Measurements from ENCODE around the gene TSGA10IP.

Gene TSGA10IP

DNA sequence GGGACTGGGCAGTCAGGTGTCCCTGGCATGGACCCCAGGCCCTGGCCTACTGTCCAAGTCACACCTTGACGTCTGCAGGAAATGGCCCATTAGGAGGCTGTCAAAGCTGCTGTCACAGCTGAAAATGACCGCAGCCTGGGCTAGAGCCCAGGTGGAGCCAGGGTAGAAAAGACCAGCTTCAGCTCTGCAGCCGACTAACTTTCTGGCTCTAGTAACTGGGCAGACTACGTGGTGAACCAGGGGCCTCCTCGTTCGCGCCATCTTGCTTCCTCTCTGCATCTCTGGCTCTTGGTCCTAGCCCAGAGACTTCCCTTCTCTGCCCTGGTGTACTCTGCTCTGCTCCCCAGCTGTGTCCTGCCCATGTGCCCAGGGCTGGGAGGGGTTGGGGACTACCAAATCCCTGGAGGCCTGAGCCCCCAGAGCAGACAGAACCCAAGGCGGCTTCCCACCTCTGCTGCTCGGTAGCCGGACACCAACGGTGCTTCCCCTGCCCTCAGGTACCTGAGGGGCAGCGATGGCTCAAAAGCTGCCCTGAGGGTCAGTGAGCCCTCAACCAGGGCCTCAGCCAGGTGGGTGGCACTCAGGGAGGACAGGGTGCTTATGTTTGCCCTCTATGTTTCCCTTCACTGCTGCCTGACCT is 35.9 kb downstream of the TSGA10IP start:
- ChIA-PET CTCF (interaction anchor here (1.3 to 17.1 kb wide), 3 partner anchors 8 to 97 kb away, joined by 3 to 287 read pairs (median 17); partner anchors contain the start of genes CCDC85B, CTSW and FIBP), POLR2A (no interaction called here)
- TF ChIP-seq, protein P1, sequence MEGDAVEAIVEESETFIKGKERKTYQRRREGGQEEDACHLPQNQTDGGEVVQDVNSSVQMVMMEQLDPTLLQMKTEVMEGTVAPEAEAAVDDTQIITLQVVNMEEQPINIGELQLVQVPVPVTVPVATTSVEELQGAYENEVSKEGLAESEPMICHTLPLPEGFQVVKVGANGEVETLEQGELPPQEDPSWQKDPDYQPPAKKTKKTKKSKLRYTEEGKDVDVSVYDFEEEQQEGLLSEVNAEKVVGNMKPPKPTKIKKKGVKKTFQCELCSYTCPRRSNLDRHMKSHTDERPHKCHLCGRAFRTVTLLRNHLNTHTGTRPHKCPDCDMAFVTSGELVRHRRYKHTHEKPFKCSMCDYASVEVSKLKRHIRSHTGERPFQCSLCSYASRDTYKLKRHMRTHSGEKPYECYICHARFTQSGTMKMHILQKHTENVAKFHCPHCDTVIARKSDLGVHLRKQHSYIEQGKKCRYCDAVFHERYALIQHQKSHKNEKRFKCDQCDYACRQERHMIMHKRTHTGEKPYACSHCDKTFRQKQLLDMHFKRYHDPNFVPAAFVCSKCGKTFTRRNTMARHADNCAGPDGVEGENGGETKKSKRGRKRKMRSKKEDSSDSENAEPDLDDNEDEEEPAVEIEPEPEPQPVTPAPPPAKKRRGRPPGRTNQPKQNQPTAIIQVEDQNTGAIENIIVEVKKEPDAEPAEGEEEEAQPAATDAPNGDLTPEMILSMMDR (IDR thresholded peaks at IDR 0.05; ENCODE audit: control extremely low read depth, extremely low read depth, low read depth, missing control alignments) = no peak
- no peak for DNase-seq (ENCODE audit: extremely low spot score)

DNA sequence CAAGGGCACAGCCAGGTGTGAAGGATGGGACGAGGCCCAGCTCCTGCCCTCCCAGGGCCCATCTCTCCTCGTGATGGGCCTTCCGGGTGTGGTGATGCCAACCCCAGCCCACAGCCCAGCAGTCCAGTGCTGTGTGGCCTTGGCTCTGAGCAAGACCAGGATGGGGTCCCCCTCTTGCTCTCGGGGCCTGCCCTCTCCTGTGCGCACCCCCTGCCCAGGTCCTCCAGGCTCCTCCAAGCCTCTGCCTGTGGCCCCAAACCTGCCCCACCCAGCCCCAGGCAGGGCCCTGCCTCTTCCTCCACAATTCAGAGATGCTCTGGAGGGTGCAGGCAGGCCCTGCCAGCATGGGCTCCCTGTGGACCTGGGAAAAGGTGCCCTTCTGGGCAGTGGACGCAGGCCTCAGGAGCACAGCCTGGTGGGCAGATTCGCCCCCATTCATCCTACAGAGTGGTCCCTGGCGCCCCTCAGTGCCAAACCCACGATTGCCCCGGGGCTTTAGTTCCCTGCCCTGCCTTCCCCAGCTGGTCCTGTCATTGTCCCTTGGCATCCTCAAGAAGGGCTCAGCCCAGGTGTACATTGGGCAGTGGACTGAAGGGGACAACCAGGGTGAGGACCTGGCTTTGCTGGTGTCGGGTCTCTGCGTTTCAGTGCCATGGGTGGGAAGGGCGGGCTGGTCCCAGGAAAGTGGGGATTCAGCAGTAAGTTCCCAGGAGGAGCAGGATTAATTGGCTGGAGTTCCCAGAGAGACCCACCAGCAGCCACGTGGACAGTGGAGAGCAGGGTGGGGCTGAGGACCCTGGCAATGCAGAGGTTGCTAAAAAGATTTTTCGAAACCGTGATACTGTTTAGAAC is 36.9 kb downstream of the TSGA10IP start:
- CTCF ChIA-PET = interaction anchor here (1.3 to 17.1 kb wide), 2 partner anchors 40 to 98 kb away, joined by 3 to 287 read pairs; partner anchors contain the start of genes CCDC85B, CTSW and FIBP
- POLR2A ChIA-PET = interaction anchor here (0.6 kb wide), 1 partner anchor 73 kb away, joined by 3 read pairs; no protein-coding TSS in a partner anchor
- TF ChIP-seq, protein P1 (IDR thresholded peaks at IDR 0.05; ENCODE audit: control extremely low read depth, extremely low read depth, low read depth, missing control alignments) = no peak
- no peak for DNase-seq (ENCODE audit: extremely low spot score)

DNA sequence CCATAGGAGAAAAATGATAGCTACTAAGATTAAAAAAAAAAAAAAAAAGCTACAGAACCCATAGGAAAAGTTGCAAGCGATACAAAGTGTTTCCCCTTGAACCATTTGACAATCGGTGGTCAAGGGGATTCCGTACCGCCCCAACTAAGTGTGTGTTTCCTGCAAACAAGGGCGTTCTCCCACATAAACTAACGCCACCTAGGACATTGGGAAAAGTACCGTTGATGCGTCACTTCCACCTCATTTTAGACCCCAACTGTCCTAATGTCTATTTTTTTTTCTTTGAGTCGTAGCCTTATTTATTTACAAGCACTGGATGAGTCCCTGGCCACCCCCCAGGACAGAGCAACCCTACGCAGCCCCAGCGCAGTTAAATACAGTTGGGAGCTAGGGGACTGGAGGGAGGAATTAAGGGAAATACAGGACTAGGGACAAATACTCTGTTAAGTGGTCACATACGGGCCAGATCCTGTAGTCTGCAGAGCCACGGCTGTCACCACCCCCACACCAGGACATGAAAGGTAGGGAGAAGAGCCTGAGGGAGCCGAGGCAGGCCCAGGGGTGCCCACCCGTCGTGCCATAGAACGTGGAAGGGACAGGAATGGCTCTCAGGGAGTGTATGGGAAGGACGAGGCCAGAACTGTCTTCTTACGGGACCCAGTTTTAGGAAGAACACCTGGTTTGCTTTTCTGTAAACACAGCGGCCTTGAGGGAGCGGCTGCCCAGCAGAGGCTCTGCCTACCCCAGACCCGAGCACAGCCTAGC is 37.7 kb downstream of the TSGA10IP start:
- TF ChIP-seq, protein P1 (IDR thresholded peaks at IDR 0.05; ENCODE audit: control extremely low read depth, extremely low read depth, low read depth, missing control alignments) = no peak
- ChIA-PET CTCF (interaction anchor here (1.0 to 17.1 kb wide), 4 partner anchors 39 to 164 kb away, joined by 3 to 287 read pairs (median 3); partner anchors contain the start of genes CCDC85B, CTSW and FIBP), POLR2A (no interaction called here)
- no peak for DNase-seq (ENCODE audit: extremely low spot score)

DNA sequence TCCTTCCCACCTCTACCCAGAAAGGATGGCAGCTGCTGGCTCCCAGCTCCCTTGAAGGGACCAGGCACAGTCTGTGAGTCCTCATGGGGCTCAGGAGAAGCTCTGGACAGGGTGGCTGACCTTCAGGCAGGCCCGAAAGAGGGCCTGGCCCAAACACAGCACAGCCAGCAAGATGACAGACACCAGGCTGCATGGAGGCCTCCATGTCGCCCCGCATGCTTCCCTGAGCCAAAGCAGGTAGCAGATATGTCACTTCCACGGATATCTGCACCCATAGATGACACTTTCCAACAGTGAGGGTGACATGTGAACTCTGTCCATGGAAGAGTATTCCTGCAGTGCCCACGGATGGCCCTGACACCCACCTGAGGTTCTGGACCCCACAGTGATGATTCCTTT is 38.3 kb downstream of the TSGA10IP start:
- ChIA-PET POLR2A (no interaction called here), CTCF (interaction anchor here (1.0 to 17.1 kb wide), 4 partner anchors 39 to 203 kb away, joined by 3 to 287 read pairs (median 8); partner anchors contain the start of genes AP5B1, CCDC85B, CTSW and FIBP)
- no peak for DNase-seq (ENCODE audit: extremely low spot score)
- TF ChIP-seq, protein P1 (IDR thresholded peaks at IDR 0.05; ENCODE audit: control extremely low read depth, extremely low read depth, low read depth, missing control alignments) = no peak

DNA sequence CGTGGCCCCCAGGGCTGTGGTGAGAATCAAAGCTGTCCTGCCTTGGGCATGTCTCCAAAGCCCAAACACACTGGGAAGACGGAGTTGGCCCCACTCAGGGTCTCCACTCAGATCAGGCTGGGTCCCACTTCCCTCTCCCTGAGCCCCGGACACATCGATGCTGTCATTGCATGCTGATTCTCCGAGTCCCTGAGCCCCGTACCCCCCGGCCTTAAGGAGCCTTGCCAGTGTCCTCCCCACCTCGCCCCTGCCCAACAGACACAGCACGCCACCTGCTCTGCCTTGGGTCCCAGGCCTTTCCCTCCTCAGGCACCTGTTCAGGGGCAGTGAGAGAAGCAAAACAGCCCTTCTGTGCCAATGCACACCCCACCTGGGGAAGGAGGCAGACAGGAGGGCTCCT is 42.1 kb downstream of the TSGA10IP start:
- DNase-seq (ENCODE audit: extremely low spot score) = no peak
- TF ChIP-seq, protein P1 (IDR thresholded peaks at IDR 0.05; ENCODE audit: control extremely low read depth, extremely low read depth, low read depth, missing control alignments) = no peak
- POLR2A ChIA-PET = no interaction called here
- CTCF ChIA-PET = interaction anchor here (17.1 kb wide), 1 partner anchor 103 kb away, joined by 287 read pairs; the partner anchor contains the start of genes CCDC85B, CTSW and FIBP

Measured in GM10248 (cell line).